Stimulated activated CD8-positive, alpha-beta memory T cell treated with anti-CD3 and anti-CD28 coated beads, Interleukin-15, amount 100 ng/mL, for 4 hours (primary cell): ENCODE measurements around the gene BTNL3.

Experiments
- DNase-seq, 2 donors: peaks; one replicate each; pipeline ENCODE4 v3.0.0-alpha.2; 2020; ENCODE audit warnings: low read depth in 2 of 2

Gene BTNL3

GRCh38 chr5:181020688-181021087 lies 32.0 kb downstream of the BTNL3 start:
- no peak for DNase-seq

- DNase-seq, result no peak
Measured at GRCh38 chr5:181024245-181025064, 35.8 kb downstream of the BTNL3 start.

- no peak for DNase-seq
Measured at GRCh38 chr5:181027452-181028031, 38.9 kb downstream of the BTNL3 start.

- no peak for DNase-seq
Measured at GRCh38 chr5:181028032-181028819, 39.6 kb downstream of the BTNL3 start.

GRCh38 chr5:181031716-181032115 lies 43.1 kb downstream of the BTNL3 start:
- DNase-seq, result no peak

GRCh38 chr5:181035991-181036815 lies 47.6 kb downstream of the BTNL3 start:
- no peak for DNase-seq

GRCh38 chr5:181036816-181037364 lies 48.2 kb downstream of the BTNL3 start:
- no peak for DNase-seq

GRCh38 chr5:181037365-181037861 lies 48.8 kb downstream of the BTNL3 start:
- no peak for DNase-seq

- DNase-seq, result no peak
Measured at GRCh38 chr5:181039471-181039870, 50.8 kb downstream of the BTNL3 start.

- DNase-seq, result no peak
Measured at GRCh38 chr5:181039931-181040630, 51.4 kb downstream of the BTNL3 start, which contains the start of gene BTNL9. Gene BTNL9 (plus strand): TSS chr5:181040266. CDS start chr5:181045490, 5,224 bp downstream.

- no peak for DNase-seq
Measured at GRCh38 chr5:181040631-181040945, 51.9 kb downstream of the BTNL3 start.

GRCh38 chr5:181041043-181041442 lies 52.4 kb downstream of the BTNL3 start:
- no peak for DNase-seq

GRCh38 chr5:181042036-181042713 lies 53.5 kb downstream of the BTNL3 start:
- DNase-seq, result no peak

- DNase-seq, result no peak
Measured at GRCh38 chr5:181042722-181043121, 54.1 kb downstream of the BTNL3 start.

- DNase-seq, result no peak
Measured at GRCh38 chr5:181043285-181044092, 54.8 kb downstream of the BTNL3 start.

- no peak for DNase-seq
Measured at GRCh38 chr5:181044093-181044599, 55.5 kb downstream of the BTNL3 start.

- DNase-seq, result no peak
Measured at GRCh38 chr5:181044662-181045305, 56.1 kb downstream of the BTNL3 start.

GRCh38 chr5:181045316-181045715 lies 56.7 kb downstream of the BTNL3 start:
- no peak for DNase-seq
